SK-N-SH treated with all-trans-retinoic acid at 6 μM for 48 hours (cell line): ENCODE measurements around the gene CLCF1.

Experiments used
- ATAC-seq: fragments of 200-7000 bp; cut with Tn5 transposase; 3 replicates; pipeline ENCODE4 v1.9.1; 2020; ENCODE audit warnings: mild to moderate bottlenecking, moderate library complexity
- ARNTL ChIP-seq: fragments of 450-650 bp; formaldehyde crosslinking; IDR thresholded peaks from 2 replicates; pipeline ENCODE4 v1.5.0; 2020; ENCODE audit warnings: low read depth, mild to moderate bottlenecking, moderate library complexity, borderline replicate concordance
- BACH2 ChIP-seq: fragments of 250-450 bp; sonication (Bioruptor Pico); IDR thresholded peaks from 2 replicates; pipeline ENCODE4 v1.9.0; 2021; ENCODE audit warnings: mild to moderate bottlenecking, borderline replicate concordance
- CSDC2 ChIP-seq: fragments of 250-450 bp; sonication (Bioruptor Pico); IDR thresholded peaks from 2 replicates; pipeline ENCODE4 v1.5.0; 2020; ENCODE audit warnings: mild to moderate bottlenecking, moderate library complexity
- ESRRG ChIP-seq: fragments of 250-450 bp; sonication (Bioruptor Pico); IDR thresholded peaks from 2 replicates; pipeline ENCODE4 v1.6.1; 2021; ENCODE audit warnings: mild to moderate bottlenecking
- GLIS3 ChIP-seq: fragments of 250-450 bp; sonication (Bioruptor Pico); IDR thresholded peaks from 2 replicates; pipeline ENCODE4 v1.5.0; 2020; ENCODE audit warnings: mild to moderate bottlenecking, moderate library complexity
- ISL1 ChIP-seq: fragments of 250-450 bp; sonication (Bioruptor Pico); IDR thresholded peaks from 2 replicates; pipeline ENCODE4 v2.1.2; 2022; ENCODE audit warnings: mild to moderate bottlenecking, moderate library complexity
- OSR1 ChIP-seq: fragments of 250-450 bp; sonication (Bioruptor Pico); IDR thresholded peaks from 2 replicates; pipeline ENCODE4 v1.8.0; 2022; ENCODE audit warnings: moderate library complexity, mild to moderate bottlenecking, inconsistent platforms
- PATZ1 ChIP-seq: fragments of 250-450 bp; sonication (Bioruptor Pico); IDR thresholded peaks from 2 replicates; pipeline ENCODE4 v1.8.0; 2020; ENCODE audit warnings: mild to moderate bottlenecking, moderate library complexity, borderline replicate concordance
- PPARA ChIP-seq: fragments of 250-450 bp; sonication (Bioruptor Pico); IDR thresholded peaks from 2 replicates; pipeline ENCODE4 v1.5.0; 2020; ENCODE audit warnings: mild to moderate bottlenecking, borderline replicate concordance
- RARB ChIP-seq: fragments of 250-450 bp; sonication (Bioruptor Pico); IDR thresholded peaks from 2 replicates; pipeline ENCODE4 v1.8.0; 2021; ENCODE audit warnings: mild to moderate bottlenecking, moderate library complexity
- SNAI2 ChIP-seq: fragments of 250-450 bp; sonication (Bioruptor Pico); IDR thresholded peaks from 2 replicates; pipeline ENCODE4 v1.5.0; 2020; ENCODE audit warnings: mild to moderate bottlenecking, moderate library complexity
- TCF4 ChIP-seq: fragments of 250-450 bp; sonication (Bioruptor Pico); IDR thresholded peaks from 2 replicates; pipeline ENCODE4 v1.8.0; 2021; ENCODE audit warnings: mild to moderate bottlenecking, moderate library complexity, borderline replicate concordance
- TOX ChIP-seq: fragments of 250-450 bp; sonication (Bioruptor Pico); IDR thresholded peaks from 2 replicates; pipeline ENCODE4 v1.8.0; 2021; ENCODE audit warnings: mild to moderate bottlenecking, moderate library complexity, borderline replicate concordance
- ZC3H10 ChIP-seq: fragments of 250-450 bp; sonication (Bioruptor Pico); IDR thresholded peaks from 2 replicates; pipeline ENCODE4 v1.5.1; 2021; ENCODE audit warnings: mild to moderate bottlenecking, moderate library complexity
- ZFP3 ChIP-seq: fragments of 250-450 bp; sonication (Bioruptor Pico); IDR thresholded peaks from 2 replicates; pipeline ENCODE4 v1.5.0; 2020; ENCODE audit warnings: mild to moderate bottlenecking, moderate library complexity
- ZFP30 ChIP-seq: fragments of 450-650 bp; formaldehyde crosslinking; IDR thresholded peaks from 2 replicates; pipeline ENCODE4 v1.5.0; 2022; ENCODE audit warnings: mild to moderate bottlenecking, moderate library complexity
- ZNF565 ChIP-seq: fragments of 450-650 bp; formaldehyde crosslinking; conservative IDR thresholded peaks from 2 replicates; pipeline ENCODE4 v1.5.0; 2020; ENCODE audit warnings: low read depth, mild to moderate bottlenecking, moderate library complexity
- ZNF70 ChIP-seq: fragments of 450-650 bp; formaldehyde crosslinking; IDR thresholded peaks from 2 replicates; pipeline ENCODE4 v1.5.0; 2020; ENCODE audit warnings: mild to moderate bottlenecking, moderate library complexity
- ZNF8 ChIP-seq: fragments of 450-650 bp; formaldehyde crosslinking; IDR thresholded peaks from 2 replicates; pipeline ENCODE4 v1.5.0; 2020; ENCODE audit warnings: mild to moderate bottlenecking, moderate library complexity
- TF ChIP-seq, protein P1 (sequence below): fragments of 250-450 bp; sonication (Bioruptor Pico); IDR thresholded peaks from 2 replicates; pipeline ENCODE4 v1.5.0; 2020; ENCODE audit warnings: mild to moderate bottlenecking, moderate library complexity
- TF ChIP-seq, protein P2 (sequence below): fragments of 250-450 bp; sonication (Bioruptor Pico); IDR thresholded peaks from 2 replicates; pipeline ENCODE4 v1.8.0; 2021; ENCODE audit warnings: low read depth, mild to moderate bottlenecking, moderate library complexity, borderline replicate concordance
- TF ChIP-seq, protein P3 (sequence below): fragments of 250-450 bp; sonication (Bioruptor Pico); IDR thresholded peaks from 2 replicates; pipeline ENCODE4 v1.5.1; 2021; ENCODE audit warnings: mild to moderate bottlenecking, moderate library complexity

CLCF1 gene

GRCh38 chr11:67393990-67394389 is 20.6 kb upstream of the CLCF1 start:
- no peak for ATAC-seq
- no peak for TF ChIP-seq OSR1
- TF ChIP-seq BACH2 (CRISPR knock-in tag): no peak
- TF ChIP-seq ZNF70 (CRISPR knock-in tag): no peak
- TF ChIP-seq, protein P1, sequence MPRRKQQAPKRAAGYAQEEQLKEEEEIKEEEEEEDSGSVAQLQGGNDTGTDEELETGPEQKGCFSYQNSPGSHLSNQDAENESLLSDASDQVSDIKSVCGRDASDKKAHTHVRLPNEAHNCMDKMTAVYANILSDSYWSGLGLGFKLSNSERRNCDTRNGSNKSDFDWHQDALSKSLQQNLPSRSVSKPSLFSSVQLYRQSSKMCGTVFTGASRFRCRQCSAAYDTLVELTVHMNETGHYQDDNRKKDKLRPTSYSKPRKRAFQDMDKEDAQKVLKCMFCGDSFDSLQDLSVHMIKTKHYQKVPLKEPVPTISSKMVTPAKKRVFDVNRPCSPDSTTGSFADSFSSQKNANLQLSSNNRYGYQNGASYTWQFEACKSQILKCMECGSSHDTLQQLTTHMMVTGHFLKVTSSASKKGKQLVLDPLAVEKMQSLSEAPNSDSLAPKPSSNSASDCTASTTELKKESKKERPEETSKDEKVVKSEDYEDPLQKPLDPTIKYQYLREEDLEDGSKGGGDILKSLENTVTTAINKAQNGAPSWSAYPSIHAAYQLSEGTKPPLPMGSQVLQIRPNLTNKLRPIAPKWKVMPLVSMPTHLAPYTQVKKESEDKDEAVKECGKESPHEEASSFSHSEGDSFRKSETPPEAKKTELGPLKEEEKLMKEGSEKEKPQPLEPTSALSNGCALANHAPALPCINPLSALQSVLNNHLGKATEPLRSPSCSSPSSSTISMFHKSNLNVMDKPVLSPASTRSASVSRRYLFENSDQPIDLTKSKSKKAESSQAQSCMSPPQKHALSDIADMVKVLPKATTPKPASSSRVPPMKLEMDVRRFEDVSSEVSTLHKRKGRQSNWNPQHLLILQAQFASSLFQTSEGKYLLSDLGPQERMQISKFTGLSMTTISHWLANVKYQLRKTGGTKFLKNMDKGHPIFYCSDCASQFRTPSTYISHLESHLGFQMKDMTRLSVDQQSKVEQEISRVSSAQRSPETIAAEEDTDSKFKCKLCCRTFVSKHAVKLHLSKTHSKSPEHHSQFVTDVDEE (CRISPR knock-in tag): no peak
- TF ChIP-seq ARNTL (CRISPR knock-in tag): no peak
- TF ChIP-seq ISL1 (CRISPR knock-in tag): no peak
- no peak for TF ChIP-seq PATZ1
- TF ChIP-seq ZC3H10: no peak
- TF ChIP-seq GLIS3 (CRISPR knock-in tag): no peak
- no peak for TF ChIP-seq ZFP3 (CRISPR knock-in tag)
- TF ChIP-seq, protein P2, sequence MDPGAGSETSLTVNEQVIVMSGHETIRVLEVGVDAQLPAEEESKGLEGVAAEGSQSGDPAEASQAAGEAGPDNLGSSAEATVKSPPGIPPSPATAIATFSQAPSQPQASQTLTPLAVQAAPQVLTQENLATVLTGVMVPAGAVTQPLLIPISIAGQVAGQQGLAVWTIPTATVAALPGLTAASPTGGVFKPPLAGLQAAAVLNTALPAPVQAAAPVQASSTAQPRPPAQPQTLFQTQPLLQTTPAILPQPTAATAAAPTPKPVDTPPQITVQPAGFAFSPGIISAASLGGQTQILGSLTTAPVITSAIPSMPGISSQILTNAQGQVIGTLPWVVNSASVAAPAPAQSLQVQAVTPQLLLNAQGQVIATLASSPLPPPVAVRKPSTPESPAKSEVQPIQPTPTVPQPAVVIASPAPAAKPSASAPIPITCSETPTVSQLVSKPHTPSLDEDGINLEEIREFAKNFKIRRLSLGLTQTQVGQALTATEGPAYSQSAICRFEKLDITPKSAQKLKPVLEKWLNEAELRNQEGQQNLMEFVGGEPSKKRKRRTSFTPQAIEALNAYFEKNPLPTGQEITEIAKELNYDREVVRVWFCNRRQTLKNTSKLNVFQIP (CRISPR knock-in tag): no peak
- TF ChIP-seq ZNF565 (CRISPR knock-in tag): no peak
- TF ChIP-seq, protein P3, sequence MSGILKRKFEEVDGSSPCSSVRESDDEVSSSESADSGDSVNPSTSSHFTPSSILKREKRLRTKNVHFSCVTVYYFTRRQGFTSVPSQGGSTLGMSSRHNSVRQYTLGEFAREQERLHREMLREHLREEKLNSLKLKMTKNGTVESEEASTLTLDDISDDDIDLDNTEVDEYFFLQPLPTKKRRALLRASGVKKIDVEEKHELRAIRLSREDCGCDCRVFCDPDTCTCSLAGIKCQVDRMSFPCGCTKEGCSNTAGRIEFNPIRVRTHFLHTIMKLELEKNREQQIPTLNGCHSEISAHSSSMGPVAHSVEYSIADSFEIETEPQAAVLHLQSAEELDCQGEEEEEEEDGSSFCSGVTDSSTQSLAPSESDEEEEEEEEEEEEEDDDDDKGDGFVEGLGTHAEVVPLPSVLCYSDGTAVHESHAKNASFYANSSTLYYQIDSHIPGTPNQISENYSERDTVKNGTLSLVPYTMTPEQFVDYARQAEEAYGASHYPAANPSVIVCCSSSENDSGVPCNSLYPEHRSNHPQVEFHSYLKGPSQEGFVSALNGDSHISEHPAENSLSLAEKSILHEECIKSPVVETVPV (CRISPR knock-in tag): no peak
- TF ChIP-seq ZFP30: no peak
- no peak for TF ChIP-seq CSDC2 (CRISPR knock-in tag)
- no peak for TF ChIP-seq PPARA
- TF ChIP-seq RARB: no peak
- no peak for TF ChIP-seq SNAI2 (CRISPR knock-in tag)
- TF ChIP-seq TCF4 (CRISPR knock-in tag): no peak

DNA sequence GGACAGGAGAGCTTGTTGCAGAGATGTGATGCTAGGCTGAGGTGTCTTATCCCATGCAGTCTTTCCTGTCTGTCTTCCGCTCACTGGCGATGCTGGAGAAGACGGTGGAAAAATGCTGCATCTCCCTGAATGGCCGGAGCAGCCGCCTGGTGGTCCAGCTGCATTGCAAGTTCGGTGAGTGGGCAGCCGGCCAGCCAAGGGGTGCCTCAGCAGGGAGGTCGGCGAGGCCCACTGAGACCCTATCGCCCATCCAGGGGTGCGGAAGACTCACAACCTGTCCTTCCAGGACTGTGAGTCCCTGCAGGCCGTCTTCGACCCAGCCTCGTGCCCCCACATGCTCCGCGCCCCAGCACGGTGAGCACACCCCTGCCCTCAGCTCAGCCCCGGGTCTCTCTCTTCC is 20.0 kb upstream of the CLCF1 start:
- ATAC-seq: no peak
- TF ChIP-seq ISL1 (CRISPR knock-in tag): no peak
- no peak for TF ChIP-seq PATZ1
- no peak for TF ChIP-seq TOX (CRISPR knock-in tag)
- TF ChIP-seq, all 23 proteins: peak for 0

DNA sequence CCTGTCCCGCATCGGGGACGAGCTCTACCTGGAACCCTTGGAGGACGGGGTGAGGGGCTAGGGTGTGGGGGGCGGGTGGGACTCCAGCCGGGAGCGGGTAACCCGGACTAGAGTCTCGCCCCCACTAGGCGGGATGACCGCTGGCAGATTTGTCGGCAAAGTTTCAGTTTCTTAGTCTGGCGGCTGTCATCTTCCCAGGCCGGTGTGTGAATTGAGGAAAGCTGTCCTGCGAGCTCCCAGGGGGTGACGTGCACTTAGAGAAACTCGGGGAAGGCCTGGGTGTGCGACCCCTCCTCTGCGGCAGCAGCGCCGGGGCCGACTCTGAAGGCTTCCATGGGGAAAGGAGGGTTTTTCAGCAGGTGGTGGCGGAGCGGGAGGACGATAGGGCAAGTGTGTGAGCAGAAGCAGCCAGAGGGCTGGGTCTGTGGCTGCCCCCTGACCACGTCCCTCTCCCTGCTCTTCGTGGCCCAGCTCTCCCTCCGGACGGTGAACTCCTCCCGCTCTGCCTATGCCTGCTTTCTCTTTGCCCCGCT is 18.9 kb upstream of the CLCF1 start:
- peak; percentile 16 for ATAC-seq
- TF ChIP-seq TOX (CRISPR knock-in tag) (no peak), ZC3H10 (no peak), ESRRG (CRISPR knock-in tag) (no peak), ZNF8 (no peak), ISL1 (CRISPR knock-in tag) (no peak), RARB (no peak), PATZ1 (no peak), TCF4 (CRISPR knock-in tag) (no peak), ZFP3 (CRISPR knock-in tag) (no peak), PPARA (no peak)
- TF ChIP-seq, protein P1 (CRISPR knock-in tag): no peak
- TF ChIP-seq, protein P3 (CRISPR knock-in tag): no peak
